Activated CD4-positive, alpha-beta T cell treated with anti-CD3 and anti-CD28 coated beads, Interleukin-2, amount 50 U/mL, for 16 hours (primary cell): Measurements from ENCODE around the gene ITIH4.
"Not testable (repeated sequence)": the region's sequence is repeated elsewhere in the genome, so short reads cannot be mapped to it uniquely, and the experiment has no call there.

Experiments used
- DNase-seq: peaks from one replicate; pipeline ENCODE4 v3.0.0-alpha.2; 2020

The ITIH4 gene

DNA sequence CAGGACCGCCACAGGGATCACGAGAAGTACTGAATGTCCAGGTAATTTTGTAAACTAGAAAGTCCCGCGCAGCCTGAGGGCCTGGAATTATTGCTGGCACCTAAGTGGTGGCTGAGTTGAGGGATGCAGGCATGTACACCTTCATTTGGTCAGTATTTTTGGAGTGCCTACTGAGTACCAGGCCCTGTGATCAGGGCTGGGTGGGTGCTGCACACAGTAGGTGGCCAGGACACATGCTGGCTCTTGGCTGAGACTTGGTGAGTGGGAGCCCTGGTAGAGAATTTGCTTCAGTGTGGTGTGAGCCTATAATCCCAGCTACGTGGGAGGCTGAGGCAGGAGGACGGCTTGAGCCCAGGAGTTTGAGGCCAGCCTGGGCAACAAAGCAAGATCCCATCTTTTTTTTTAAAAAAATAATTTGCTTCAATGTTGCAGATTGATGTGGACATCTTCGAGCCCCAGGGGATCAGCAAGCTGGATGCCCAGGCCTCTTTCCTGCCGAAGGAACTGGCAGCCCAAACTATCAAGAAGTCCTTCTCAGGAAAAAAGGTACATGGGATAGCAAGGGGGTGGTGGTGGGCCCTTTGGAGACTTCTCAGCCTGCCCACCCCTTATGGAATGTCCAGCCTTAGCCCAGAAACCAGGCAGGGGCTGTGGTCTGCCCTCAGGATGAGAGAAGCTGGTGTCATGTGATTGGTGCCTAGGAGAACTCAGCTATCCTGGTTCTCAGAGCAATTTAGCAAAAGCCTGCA is 50.5 kb downstream of the ITIH4 start:
- no peak for DNase-seq

DNA sequence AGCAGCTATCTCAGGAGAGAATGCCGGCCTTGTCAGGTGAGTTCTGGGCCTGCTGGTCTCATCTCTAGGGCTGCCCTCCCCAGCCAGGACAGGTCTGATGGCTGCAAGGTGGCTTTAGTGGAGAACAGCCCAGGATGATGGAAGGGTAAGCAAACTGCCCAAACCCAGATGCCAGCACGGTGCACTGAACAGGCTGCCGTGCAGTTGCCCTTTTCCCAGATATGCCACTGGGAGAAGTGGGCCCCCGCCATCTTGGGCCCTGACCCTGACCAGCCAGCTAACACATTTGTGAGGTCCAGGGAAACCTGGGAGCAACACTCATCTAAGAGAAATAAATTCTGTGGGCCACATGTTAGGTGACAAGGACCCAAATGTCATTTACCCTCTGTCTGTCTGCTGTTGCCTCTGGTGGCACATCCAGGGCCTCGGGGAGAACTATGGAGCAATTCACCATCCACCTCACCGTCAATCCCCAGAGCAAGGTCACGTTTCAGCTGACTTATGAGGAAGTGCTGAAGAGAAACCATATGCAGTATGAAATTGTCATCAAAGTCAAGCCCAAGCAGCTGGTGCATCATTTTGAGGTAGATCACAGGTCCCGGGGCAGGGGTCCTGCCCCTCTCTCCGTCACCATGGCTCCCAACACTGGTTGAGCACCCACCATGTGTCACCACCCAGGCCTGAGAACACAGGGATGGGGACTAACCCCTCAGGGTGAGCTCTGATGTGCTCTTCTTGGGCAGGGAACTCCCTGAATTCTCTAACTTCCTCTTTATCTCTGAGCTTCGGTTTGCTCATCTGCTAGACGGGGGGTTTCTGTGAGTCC is 51.2 kb downstream of the ITIH4 start:
- DNase-seq: no peak

DNA sequence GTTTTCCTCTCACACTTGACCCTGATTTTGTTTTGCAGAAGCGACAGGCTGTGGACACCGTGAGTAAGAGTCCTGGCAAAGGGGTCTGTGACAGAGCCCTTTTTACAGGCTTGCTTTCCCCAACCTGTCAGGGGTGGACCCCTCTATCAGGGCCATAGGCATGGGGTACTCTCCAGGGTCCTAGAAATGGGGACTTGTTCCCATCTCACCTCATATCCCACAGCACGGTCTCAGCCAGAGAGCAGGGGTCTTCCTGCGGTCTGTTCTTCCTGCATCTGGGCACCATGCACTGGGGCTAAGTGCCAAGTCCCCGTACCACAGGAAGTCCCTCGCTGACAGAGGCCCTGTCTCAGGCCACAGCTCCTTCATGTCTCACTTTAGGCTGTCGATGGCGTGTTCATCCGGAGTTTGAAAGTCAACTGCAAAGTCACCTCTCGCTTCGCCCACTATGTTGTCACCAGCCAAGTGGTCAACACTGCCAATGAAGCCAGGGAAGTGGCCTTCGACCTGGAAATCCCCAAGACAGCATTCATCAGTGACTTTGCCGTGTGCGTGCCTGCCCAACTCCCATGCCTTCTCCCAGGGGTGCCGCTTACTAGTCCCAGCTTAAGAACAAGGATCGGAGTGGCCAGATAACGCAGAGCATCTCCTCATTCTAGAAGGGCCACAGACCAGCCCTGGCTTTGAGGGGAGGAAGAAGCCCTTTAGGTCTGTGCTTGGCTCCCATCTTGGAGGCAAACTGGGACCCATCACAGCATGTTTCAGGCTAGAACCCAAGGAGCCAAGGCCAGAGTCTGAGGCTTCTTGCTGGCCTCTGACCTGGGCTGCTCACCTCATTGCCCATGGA is 52.3 kb downstream of the ITIH4 start:
- DNase-seq: no peak

DNA sequence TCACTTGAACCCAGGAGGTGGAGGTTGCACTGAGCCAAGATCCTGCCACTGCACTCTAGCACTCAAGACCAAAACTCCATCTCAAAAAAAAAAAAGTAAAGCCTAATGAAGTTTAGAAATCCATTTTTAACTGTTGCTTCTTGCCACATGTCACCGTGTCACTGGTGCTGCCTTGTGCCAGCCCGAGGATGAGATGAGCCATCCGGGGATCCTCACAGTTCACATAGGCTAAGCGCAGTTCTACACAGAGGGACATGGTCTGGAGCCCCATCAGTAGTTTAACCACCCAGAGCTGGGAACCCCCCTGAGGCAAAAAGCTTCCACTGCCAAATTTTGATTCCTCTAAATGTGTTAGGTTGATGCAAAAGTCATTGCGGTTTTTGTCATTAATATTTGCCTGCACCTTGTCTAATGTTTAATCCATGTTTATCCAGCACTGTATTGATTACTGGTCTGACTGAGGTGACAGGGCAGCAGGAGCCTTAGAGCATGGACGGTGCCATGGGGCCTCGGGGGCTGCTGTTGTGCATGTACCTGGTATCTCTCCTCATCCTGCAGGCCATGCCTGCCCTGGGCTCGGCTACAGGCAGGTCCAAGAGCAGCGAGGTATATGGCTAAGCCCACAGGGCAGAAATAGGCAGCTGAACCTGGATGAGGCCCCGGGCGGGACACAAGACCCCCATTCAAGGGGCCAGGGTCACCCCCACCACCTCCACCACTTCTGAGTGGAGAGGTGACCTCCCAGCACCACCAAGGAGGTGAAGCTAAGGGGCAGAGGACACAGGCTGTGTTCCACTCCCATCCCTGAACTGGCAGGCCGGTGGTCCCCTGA is 53.1 kb downstream of the ITIH4 start, which contains the start of gene ITIH1:
ITIH1 (plus strand) TSS at position 473 of the 832 bp plus-strand sequence; CDS start at position 490, 17 bp downstream.
- no peak for DNase-seq

DNA sequence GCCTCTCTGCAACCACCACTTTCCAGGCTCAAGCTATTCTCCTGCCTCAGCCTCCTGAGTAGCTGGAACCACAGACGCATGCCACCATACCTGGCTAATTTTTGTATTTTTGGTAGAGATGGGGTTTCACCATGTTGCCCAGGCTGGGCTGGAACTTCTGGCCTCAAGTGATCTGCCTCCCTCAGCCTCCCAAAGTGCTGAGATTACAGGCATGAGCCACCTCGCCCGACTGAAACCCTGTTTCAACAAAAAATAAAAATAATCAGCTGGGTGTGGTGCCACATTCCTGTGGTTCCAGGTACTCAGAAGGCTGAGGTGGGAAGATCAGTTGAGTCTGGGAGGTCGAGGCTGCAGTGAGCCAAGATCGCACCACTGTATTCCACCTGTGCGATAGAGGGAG is 54.0 kb downstream of the ITIH4 start:
- not testable (repeated sequence) for DNase-seq

DNA sequence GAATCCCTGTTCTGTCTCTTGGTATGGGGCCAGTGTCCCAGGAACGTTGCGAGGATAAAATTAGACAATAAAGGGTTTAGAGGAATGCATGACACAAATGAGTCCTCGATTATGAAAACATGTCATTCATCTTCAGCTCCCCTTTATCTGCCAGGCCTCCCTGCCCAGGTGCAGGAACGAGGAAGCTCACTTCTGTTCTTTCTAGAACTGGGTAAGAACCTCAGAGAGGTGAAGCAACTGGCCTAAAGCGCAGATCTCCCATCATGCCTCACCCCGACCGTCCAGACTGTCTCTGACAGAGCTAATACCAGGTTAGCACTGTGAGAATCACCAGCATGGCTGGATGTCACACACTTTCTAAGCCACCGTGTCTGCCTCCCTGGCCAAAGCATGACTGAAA is 54.6 kb downstream of the ITIH4 start:
- DNase-seq: no peak

DNA sequence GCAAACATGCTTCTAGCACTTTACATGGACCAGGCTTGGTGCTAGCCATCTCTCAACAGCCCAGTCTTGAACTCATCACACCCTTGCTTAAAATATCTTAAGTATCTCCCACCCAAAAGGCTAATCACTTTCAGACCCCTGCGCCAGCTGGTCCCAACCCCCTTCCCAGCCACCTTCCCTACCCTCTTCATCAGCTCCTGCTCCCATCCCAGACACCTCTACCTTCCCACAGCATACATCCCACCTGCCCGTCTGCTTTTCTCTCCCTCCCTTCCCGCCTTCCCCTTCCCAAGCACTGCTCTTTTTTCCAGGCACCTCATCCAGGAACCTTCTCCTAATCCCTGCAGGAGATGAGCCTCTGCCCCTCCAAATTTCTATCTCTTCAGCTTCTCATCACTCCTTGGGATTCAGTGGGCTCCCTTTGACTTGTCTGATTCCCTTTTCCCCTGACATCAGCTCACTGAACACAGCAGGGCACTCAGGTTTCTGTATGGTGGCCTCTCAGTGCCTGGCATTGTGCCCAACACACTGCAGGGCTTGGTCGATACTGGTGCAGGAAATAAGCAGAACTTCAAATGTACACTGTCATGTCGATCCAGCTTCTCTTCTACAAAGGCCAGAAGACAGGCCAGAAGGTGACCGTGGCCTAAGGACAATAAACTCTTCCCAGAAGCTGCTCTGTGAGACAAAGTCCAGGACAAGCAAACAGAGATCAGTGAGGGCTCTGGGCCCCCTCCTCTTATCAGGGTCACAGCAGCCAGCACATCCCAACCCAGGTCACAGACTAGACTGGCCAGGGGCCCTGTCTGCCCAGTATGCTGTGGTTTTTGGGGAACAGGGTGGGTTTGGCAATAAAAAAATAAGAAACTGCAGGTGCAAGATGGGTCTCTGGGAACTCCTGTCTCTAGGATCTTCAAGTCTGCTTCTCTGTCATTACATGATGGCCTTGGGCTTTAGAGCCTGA is 55.3 kb downstream of the ITIH4 start:
- no peak for DNase-seq

DNA sequence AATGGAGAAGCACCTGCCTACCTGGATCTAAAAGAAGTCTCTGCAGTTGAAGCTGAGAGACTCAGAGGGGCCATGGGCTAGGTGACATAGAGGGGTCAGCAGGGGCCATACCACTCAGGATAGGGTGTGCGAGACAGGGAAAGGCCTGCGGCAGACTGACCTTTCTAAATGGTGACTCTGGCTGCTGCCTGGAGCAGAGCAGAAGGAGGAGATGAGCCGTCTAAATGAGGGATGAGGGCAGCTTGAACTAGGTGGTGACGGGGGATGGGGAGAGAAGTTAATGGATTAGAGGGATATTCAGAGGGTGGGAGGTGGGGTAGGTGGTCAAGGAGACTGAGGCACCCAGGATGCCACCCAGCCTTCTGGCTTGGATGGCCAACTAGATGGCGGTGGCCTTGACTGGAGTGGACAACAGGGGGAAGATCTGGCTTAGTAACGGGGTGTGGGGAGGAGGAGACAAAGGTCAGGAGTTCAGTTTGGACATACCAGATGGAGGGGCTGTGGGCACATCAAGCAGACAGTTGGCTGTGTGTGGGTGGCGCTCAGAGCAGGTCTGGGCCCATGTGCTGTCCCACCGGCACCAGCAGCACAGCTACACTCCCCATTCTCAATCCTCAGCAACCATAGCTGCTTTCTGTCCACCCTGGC is 56.3 kb downstream of the ITIH4 start:
- no peak for DNase-seq

DNA sequence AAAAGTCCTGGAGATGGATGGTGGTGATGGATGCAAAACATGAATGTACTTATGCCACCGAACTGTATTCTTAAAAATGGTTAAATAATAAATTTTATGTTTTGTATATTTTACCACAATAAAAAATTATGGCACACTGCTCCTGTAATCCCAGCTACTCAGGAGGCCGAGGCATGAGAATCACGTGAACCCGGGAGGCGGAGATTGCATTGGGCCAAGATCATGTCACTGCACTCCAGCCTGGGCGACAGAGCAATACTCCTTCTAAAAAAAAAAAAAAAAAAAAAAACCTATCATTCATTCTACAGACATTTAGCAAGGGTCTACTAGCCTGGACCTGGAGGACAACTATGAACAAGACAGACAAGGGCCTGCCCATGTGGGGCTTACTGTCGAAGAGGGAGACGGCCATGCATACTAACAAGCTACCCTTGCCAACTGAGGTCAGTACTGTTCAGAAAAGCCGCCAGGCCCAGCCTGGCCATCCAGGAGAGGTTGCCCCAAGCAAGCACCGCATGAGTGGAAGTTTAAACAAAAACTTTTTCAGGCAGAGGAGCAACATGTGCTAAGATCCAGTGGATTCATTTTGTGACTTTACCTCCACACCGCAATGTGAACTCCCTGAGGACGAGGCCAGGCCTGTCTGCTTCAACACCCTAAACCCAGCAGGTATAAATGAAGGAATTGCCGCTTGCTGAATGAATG is 57.0 kb downstream of the ITIH4 start:
- no peak for DNase-seq

DNA sequence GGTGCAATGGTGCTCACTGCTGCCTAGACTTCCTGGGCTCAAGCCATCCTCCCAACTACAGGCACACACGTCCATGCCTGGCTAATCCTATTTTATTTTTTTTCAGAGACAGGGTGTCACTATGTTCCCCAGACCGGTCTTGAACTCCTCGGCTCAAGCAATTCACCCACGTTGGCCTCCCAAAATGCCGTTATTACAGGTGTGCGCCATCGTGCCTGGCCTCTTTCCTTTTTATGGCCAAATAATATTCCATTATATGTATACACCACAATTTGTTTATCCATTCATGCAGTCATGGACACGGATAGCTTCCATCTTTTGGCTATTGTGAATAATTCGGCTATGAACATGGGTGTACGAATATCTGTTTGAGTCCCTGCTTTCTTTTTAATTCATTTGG is 58.8 kb downstream of the ITIH4 start:
- DNase-seq: no peak

DNA sequence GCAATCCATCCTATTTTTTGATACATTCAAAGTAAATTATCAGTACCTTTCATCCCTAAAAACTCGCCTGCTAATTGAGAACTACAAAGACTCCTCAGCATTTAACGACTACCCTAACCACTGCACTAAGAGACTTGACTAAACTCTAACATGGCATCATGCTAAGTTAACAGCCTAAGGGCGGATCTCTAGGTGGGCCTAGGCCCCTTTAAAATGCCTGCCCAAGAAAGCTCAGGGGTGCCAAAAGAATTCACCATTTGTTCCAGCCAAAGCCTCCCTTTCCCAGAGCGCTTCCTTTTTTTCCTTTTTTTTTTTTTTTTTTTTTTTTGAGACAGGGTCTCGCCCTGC is 59.2 kb downstream of the ITIH4 start:
- no peak for DNase-seq

DNA sequence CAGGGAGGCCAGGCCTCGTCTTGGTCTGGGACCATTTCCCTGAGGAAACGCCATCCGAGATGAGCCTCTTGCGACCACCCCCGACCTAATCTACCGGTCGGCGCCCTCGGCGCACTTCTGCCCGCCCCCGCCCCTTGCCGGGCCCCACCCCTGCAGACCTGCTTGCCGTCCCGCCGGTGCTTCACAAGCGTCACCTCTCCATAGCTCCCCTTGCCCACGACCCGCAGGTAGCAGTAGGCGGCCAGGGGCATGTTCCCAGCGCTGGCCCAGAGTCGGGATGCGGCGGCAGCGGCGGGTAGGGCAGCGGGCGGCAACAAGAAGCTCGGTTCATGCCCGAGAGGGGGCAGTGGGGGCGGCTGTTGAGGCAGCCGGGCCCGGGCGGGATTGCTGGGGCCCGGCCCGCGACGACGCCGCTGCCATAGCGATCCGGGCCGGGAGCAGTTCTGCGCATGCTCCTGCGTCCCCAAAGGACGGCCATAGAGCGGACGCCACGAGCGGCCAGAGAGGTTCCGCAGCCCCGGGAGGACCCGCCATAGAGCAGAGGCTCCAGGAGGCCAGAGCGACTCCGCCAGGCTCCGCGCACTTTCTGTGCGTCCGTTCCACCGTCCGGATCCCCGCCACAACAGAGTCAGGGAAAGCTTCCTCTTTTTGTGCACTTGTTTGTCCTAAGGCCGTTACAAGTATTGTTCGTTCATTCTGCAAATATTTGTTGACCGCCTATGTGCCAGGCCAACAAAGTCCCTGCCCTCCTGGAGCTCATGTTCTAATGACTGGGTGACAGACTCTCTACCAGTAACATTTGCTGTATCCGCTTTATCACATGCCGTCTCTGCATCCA is 59.8 kb downstream of the ITIH4 start, which contains the start of gene NEK4:
NEK4 (minus strand) TSS at position 445 of the 838 bp plus-strand sequence; CDS start at position 251, 194 bp downstream.
- DNase-seq: peak; percentile 94

DNA sequence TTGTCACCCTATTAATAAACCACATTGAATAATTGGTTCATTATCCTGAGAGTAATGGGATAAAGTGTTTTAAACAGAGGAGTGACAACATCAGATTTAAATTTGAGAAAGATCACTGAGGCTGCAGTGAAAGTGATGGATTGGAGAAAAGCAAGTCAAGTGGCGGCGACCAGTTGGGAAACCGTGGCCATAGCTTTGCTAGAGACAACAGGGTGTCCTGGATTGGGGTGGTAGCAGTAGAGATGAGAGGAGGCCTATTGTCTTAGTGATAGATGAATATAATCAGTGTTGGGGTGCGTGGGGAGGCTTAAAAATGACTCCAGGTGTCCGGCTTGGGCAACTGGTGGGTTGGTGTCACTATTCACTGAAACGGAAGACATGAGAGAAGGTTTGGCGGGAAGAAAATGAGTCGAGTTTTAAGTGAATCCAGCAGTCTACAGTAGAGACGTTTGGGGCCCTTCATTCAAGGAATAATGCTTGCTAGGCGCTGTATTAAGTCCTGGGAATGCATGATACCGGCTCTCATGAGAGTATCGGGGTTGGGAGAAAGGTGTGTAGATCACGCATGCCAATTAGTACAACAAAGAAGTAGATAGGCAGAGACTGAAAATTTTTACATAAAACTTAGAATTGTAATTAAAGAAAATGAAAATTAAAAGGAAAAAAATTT is 60.6 kb downstream of the ITIH4 start:
- peak; percentile 8 for DNase-seq

DNA sequence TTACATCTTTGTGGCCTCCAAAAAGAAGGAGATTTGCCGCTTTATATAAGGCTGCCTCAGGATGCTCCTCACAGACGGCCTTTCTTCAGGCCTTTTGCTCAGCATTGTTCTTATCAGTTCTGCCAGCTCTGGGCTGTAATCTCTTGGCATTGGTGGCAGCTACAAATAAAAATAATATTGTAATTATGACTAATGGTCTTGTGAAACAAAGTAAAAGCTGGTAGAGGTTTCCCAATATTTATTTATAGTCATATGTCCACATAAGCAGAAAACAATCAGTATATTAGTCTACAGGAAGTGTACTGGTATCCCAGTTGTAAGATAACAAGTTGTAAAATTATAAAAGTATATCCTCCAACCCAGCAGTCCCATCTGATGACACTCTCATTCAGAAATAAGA is 67.0 kb downstream of the ITIH4 start:
- no peak for DNase-seq
